Measurements from ENCODE around the gene MAP4K4. TPM values are rescaled to one million over a fixed set of nuclear protein-coding genes. Genes with fewer than 3 reads are reported as not detected.

MAP4K4 gene
- total RNA-seq, 1 experiment from 2014 or later = 132 TPM

GRCh38 chr2:101846973-101847372 is 149.5 kb downstream of the MAP4K4 start:
- Histone ChIP-seq H3K27me3 (ENCODE audit: insufficient read depth, low read length) (no peaks in the 10 kb centered on the region), H3K9me3 (ENCODE audit: control insufficient read depth, low read depth, low read length) (no peaks in the 10 kb centered on the region), H3K9ac (ENCODE audit: extremely low read depth, insufficient read length, low read length) (no peak overlapping the region), H2BK5ac (ENCODE audit: insufficient read length, low read length) (no peak overlapping the region), H3K23me2 (ENCODE audit: insufficient read length, low read depth, low read length, poor library complexity, severe bottlenecking) (no peaks in the 10 kb centered on the region), H3K56ac (ENCODE audit: insufficient read length, low read depth, low read length) (no peak overlapping the region), H2BK12ac (ENCODE audit: insufficient read length, low read depth, low read length) (no peak overlapping the region), H3K79me2 (ENCODE audit: insufficient read depth, low read length) (no peaks in the 10 kb centered on the region), H2BK20ac (ENCODE audit: low read depth, low read length, poor library complexity, severe bottlenecking) (no peak overlapping the region), H3K18ac (ENCODE audit: insufficient read length, low read depth, low read length) (no peak overlapping the region), H4K8ac (replicated peaks; ENCODE audit: insufficient read length, low read depth, low read length) (no peak overlapping the region), H2AK5ac (ENCODE audit: insufficient read length, low read length) (no peak overlapping the region), H3K4ac (ENCODE audit: low read depth, low read length) (no peak overlapping the region), H3K79me1 (ENCODE audit: insufficient read depth, low read depth, low read length, poor library complexity, severe bottlenecking) (peaks cover 2% of the 10 kb centered on the region), H3K4me1 (ENCODE audit: insufficient read depth, low read length) (no peaks in the 10 kb centered on the region), H4K20me1 (ENCODE audit: control insufficient read depth, insufficient read depth, insufficient read length) (no peaks in the 10 kb centered on the region), H4K91ac (ENCODE audit: insufficient read length, low read depth, low read length) (no peak overlapping the region), H3K23ac (ENCODE audit: insufficient read length, low read depth, low read length) (no peak overlapping the region), H2BK120ac (ENCODE audit: low read depth, low read length, poor library complexity, severe bottlenecking) (no peak overlapping the region), H4K5ac (ENCODE audit: insufficient read length, low read depth, low read length) (no peak overlapping the region), H2BK15ac (ENCODE audit: low read depth, low read length) (no peak overlapping the region), H3K27ac (ENCODE audit: insufficient read length, low read depth, low read length) (no peak overlapping the region), H3K14ac (ENCODE audit: insufficient read depth, low read length) (no peak overlapping the region), H3T11ph (ENCODE audit: low read length) (no peak overlapping the region), H3K4me2 (ENCODE audit: insufficient read depth, insufficient read length, low read length) (no peak overlapping the region), H2AFZ (ENCODE audit: low read length) (no peak overlapping the region)
- no peak for TF ChIP-seq CTCF (conservative IDR thresholded peaks at IDR 0.05)
- DNase-seq = no peak
- no peaks in the 10 kb centered on the region for H3K27me3 Mint-ChIP-seq (ENCODE audit: low read depth)
- H3K4me1 Mint-ChIP-seq = no peaks in the 10 kb centered on the region
- H3K9me3 Mint-ChIP-seq = no peaks in the 10 kb centered on the region; a peak in 1 of 5 replicates
- H3K4me3 Mint-ChIP-seq = no peak overlapping the region
- H3K27ac Mint-ChIP-seq = no peak overlapping the region
- H3K36me3 Mint-ChIP-seq (ENCODE audit: insufficient read depth in 1 of 3, low read depth in 3 of 3) = peaks cover 14 to 63% (median 60%) of the 10 kb centered on the region in 3 experiments; a peak in 6 of 7 replicates
- no CpG with 5 or more reads among the region's 3 CpGs for WGBS (ENCODE audit: extremely low coverage, insufficient read length, low lambda C conversion rate)

All from H9 (cell line).